ENCODE data around the gene FAM13C.

Gene FAM13C

DNA sequence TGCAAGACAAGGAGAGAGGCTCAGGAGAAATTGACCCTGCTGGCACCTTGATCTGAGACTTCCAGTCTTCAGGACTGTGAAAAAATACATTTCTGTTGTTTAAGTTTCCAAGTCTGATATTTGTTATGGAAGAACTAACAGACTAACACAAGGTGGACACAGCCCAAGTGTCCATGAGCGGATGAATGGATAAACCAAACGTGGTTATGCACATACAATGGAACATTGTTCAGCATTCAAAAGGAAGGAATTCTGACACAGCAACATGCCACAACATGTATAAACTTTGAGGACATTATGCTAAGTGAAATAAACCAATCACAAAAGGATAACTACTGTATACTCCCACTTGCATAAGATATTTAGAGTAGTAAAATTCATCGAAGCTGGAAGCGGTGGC lies 76.5 kb downstream of the FAM13C start:
- TF ChIP-seq, protein P1, sequence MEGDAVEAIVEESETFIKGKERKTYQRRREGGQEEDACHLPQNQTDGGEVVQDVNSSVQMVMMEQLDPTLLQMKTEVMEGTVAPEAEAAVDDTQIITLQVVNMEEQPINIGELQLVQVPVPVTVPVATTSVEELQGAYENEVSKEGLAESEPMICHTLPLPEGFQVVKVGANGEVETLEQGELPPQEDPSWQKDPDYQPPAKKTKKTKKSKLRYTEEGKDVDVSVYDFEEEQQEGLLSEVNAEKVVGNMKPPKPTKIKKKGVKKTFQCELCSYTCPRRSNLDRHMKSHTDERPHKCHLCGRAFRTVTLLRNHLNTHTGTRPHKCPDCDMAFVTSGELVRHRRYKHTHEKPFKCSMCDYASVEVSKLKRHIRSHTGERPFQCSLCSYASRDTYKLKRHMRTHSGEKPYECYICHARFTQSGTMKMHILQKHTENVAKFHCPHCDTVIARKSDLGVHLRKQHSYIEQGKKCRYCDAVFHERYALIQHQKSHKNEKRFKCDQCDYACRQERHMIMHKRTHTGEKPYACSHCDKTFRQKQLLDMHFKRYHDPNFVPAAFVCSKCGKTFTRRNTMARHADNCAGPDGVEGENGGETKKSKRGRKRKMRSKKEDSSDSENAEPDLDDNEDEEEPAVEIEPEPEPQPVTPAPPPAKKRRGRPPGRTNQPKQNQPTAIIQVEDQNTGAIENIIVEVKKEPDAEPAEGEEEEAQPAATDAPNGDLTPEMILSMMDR (IDR thresholded peaks at IDR 0.05; ENCODE audit: low read depth, low read length, poor library complexity, severe bottlenecking) = no peak
- no peak for TF ChIP-seq EZH2phosphoT487 (IDR thresholded peaks at IDR 0.05; ENCODE audit: borderline replicate concordance, low read length)
- Histone ChIP-seq H3K27me3 (ENCODE audit: control insufficient read depth, low read length) (no peaks in the 10 kb centered on the region), H4K20me1 (ENCODE audit: control insufficient read depth, insufficient read depth, low read depth, low read length) (no peaks in the 10 kb centered on the region), H3K4me1 (ENCODE audit: control insufficient read depth, low read length) (no peaks in the 10 kb centered on the region), H3K4me2 (ENCODE audit: low read length) (no peak overlapping the region), H3K9me2 (replicated peaks; ENCODE audit: control insufficient read depth, low read length) (no peaks in the 10 kb centered on the region), H3K27ac (ENCODE audit: low read depth, low read length) (no peak overlapping the region), H3K36me3 (ENCODE audit: control insufficient read depth, low read length) (no peaks in the 10 kb centered on the region), H3K4me3 (ENCODE audit: low read length) (no peak overlapping the region), H3F3A (ENCODE audit: control insufficient read depth, insufficient read depth) (no peaks in the 10 kb centered on the region), H3K79me2 (ENCODE audit: control insufficient read depth, low read length) (no peaks in the 10 kb centered on the region), H3K9me3 (ENCODE audit: control insufficient read depth, insufficient read depth, low read length) (no peaks in the 10 kb centered on the region)

DNA sequence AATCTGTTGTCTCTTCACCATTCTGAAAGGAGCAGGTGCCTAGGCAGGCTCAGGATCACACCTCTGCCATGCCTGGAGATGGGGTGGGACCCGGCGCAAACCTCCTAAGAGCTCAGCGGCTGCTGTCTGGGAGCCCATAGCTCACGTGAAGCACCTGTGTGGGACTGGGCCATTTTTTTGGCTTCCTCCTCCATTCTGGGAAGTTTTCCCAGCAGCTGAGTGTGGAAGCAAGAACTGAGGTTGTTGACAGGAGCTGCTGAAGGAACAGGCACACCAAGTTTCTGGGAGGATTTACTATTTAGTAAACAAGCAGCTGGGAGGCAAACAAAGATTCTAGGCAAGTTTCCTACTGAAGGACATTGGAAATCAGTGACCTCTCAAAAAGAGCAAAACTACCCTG lies 77.3 kb downstream of the FAM13C start:
- Histone ChIP-seq H3K9me3 (ENCODE audit: control insufficient read depth, insufficient read depth, low read length) (no peaks in the 10 kb centered on the region), H4K20me1 (ENCODE audit: control insufficient read depth, insufficient read depth, low read depth, low read length) (no peaks in the 10 kb centered on the region), H3K79me2 (ENCODE audit: control insufficient read depth, low read length) (no peaks in the 10 kb centered on the region), H3K4me2 (ENCODE audit: low read length) (no peak overlapping the region), H3F3A (ENCODE audit: control insufficient read depth, insufficient read depth) (no peaks in the 10 kb centered on the region), H3K27ac (ENCODE audit: low read depth, low read length) (no peak overlapping the region), H3K27me3 (ENCODE audit: control insufficient read depth, low read length) (no peaks in the 10 kb centered on the region), H3K4me1 (ENCODE audit: control insufficient read depth, low read length) (no peaks in the 10 kb centered on the region), H3K36me3 (ENCODE audit: control insufficient read depth, low read length) (no peaks in the 10 kb centered on the region), H3K9me2 (replicated peaks; ENCODE audit: control insufficient read depth, low read length) (no peaks in the 10 kb centered on the region), H3K4me3 (ENCODE audit: low read length) (no peak overlapping the region)
- no peak for TF ChIP-seq EZH2phosphoT487 (IDR thresholded peaks at IDR 0.05; ENCODE audit: borderline replicate concordance, low read length)
- TF ChIP-seq, protein P1 (IDR thresholded peaks at IDR 0.05; ENCODE audit: low read depth, low read length, poor library complexity, severe bottlenecking) = no peak

- no peaks in the 10 kb centered on the region for H3K36me3 ChIP-seq (ENCODE audit: control insufficient read depth, low read length)
- no peak overlapping the region for H3K4me2 ChIP-seq (ENCODE audit: low read length)
- no peaks in the 10 kb centered on the region for H3K27me3 ChIP-seq (ENCODE audit: control insufficient read depth, low read length)
- no peak overlapping the region for H3K4me3 ChIP-seq (ENCODE audit: low read length)
- TF ChIP-seq, protein P1 (IDR thresholded peaks at IDR 0.05; ENCODE audit: low read depth, low read length, poor library complexity, severe bottlenecking) = no peak
- no peak for TF ChIP-seq EZH2phosphoT487 (IDR thresholded peaks at IDR 0.05; ENCODE audit: borderline replicate concordance, low read length)
- no peaks in the 10 kb centered on the region for H3K9me3 ChIP-seq (ENCODE audit: control insufficient read depth, insufficient read depth, low read length)
- H3K4me1 ChIP-seq (ENCODE audit: control insufficient read depth, low read length) = no peaks in the 10 kb centered on the region
- no peaks in the 10 kb centered on the region for H3K79me2 ChIP-seq (ENCODE audit: control insufficient read depth, low read length)
- H4K20me1 ChIP-seq (ENCODE audit: control insufficient read depth, insufficient read depth, low read depth, low read length) = no peaks in the 10 kb centered on the region
- H3K9me2 ChIP-seq (replicated peaks; ENCODE audit: control insufficient read depth, low read length) = no peaks in the 10 kb centered on the region
- H3F3A ChIP-seq (ENCODE audit: control insufficient read depth, insufficient read depth) = no peaks in the 10 kb centered on the region
- H3K27ac ChIP-seq (ENCODE audit: low read depth, low read length) = no peak overlapping the region
These were observed 78.0 kb downstream of the FAM13C start for GRCh38 chr10:59284118-59284975.

All from DOHH2 (cell line).